H1 (cell line): ENCODE measurements around the gene COQ8B. TPM values are rescaled to one million over a fixed set of nuclear protein-coding genes. Genes with fewer than 3 reads are reported as not detected.

ENCODE experiments used
- BCL11A ChIP-seq, 2 experiments: IDR thresholded peaks; one replicate each; pipeline ENCODE4 v1.6.1; 2011; ENCODE audit warnings: low read depth in 2 of 2, low read length in 2 of 2, mild to moderate bottlenecking in 2 of 2
- EZH2 ChIP-seq: fragments of 200-600 bp; sonication (generic); IDR thresholded peaks from 2 replicates; pipeline ENCODE4 v1.7.1; 2012; ENCODE audit warnings: low read depth, mild to moderate bottlenecking, moderate library complexity, low read length, inconsistent platforms; ENCODE audit not compliant: severe bottlenecking
- HDAC6 ChIP-seq: IDR thresholded peaks from one replicate; pipeline ENCODE4 v1.7.1; 2012; ENCODE audit warnings: low read depth, mild to moderate bottlenecking, inconsistent platforms, low read length, moderate library complexity
- JUN ChIP-seq: IDR thresholded peaks from 2 replicates; pipeline ENCODE4 v1.6.1; 2011; ENCODE audit warnings: low read depth, mild to moderate bottlenecking, improper control_type of control experiment, low read length
- RNF2 ChIP-seq: fragments of 200-900, 300-1000 bp; sonication (generic); IDR thresholded peaks from 2 replicates; pipeline ENCODE4 v1.7.1; 2016; ENCODE audit warnings: borderline replicate concordance, low read depth, mild to moderate bottlenecking, antibody characterized with exemption, low read length; ENCODE audit not compliant: poor library complexity, severe bottlenecking; ENCODE audit errors: missing control alignments
- SAP30 ChIP-seq: fragments of 300-600 bp; sonication (generic); IDR thresholded peaks from 2 replicates; pipeline ENCODE4 v1.7.1; 2012; ENCODE audit warnings: low read length, moderate library complexity, mild to moderate bottlenecking, inconsistent platforms; ENCODE audit not compliant: insufficient read depth, insufficient replicate concordance
- polyA plus RNA-seq, 7 experiments: library from polyadenylated mRNA; depleted of rRNA in 3 of 7; stranded (reverse) in 5 of 7; unstranded in 2 of 7; fragments of >200 nt in 5 of 7; fragments of 200-250 nt in 2 of 7; gene quantifications; 1 replicate in 5 of 7; 2 replicates in 1 of 7; 4 replicates in 1 of 7; pipeline versions ENCODE4 v1.2.1 to v1.2.3, GENCODE V29; 2011 to 2013; ENCODE audit warnings: missing spikeins in 2 of 7, mixed read lengths in 2 of 7
- total RNA-seq: library from RNA; stranded (reverse); fragmentation: NEBNext Ultra II Directional; extraction: Animal tissue kit (Norgen Biotek cat#: 25700); gene quantifications from 2 replicates; pipeline ENCODE4 v1.2.1, GENCODE V29; 2021

Gene COQ8B
- total and polyA plus RNA-seq, 2 of the 8 experiments (the other 6 are each of a cell fraction or from before 2014, with no cell fraction given) = 41.7 to 46.1 TPM

- TF ChIP-seq SAP30 (no peak), RNF2 (no peak), BCL11A (IDR thresholded peaks at IDR 0.05; ENCODE audit: low read depth in 2 of 2, low read length in 2 of 2) (no peak), EZH2 (no peak), JUN (no peak), HDAC6 (no peak)
These were observed 27.2 kb upstream of the COQ8B start (continued) for GRCh38 chr19:40743926-40744325.
